Esophagus squamous epithelium (tissue), 5 donors: Measurements from ENCODE around the gene PPAN. TPM values are rescaled to one million over a fixed set of nuclear protein-coding genes. Genes with fewer than 3 reads are reported as not detected.

Experiments used
- DNase-seq: peaks from one replicate; lab custom pipeline; 2025; lab: John Stamatoyannopoulos, UW
- H3K27ac ChIP-seq, 4 donors: fragments of 200-600 bp; sonication (generic); one replicate each; pipeline ENCODE4 v1.5.1; 2016 to 2019; ENCODE audit warnings: mild to moderate bottlenecking in 1 of 4
- H3K27me3 ChIP-seq, 4 donors: fragments of 200-600 bp; sonication (generic); 1 replicate in 3 of 4; 2 replicates in 1 of 4; pipeline versions ENCODE4 v1.5.1 to v1.6.0; 2017 to 2021; ENCODE audit warnings: antibody characterized with exemption in 1 of 4
- H3K36me3 ChIP-seq, 3 donors: fragments of 200-600 bp; sonication (generic); one replicate each; pipeline ENCODE4 v1.5.1; 2016 to 2019
- H3K4me1 ChIP-seq, 3 donors: fragments of 200-600 bp; sonication (generic); one replicate each; pipeline ENCODE4 v1.5.1; 2017 to 2019
- H3K4me3 ChIP-seq, 4 donors: fragments of 200-600 bp; sonication (generic); 1 replicate in 3 of 4; 2 replicates in 1 of 4; pipeline ENCODE4 v1.5.1; 2016 to 2019; ENCODE audit warnings: mild to moderate bottlenecking in 2 of 4, moderate library complexity in 1 of 4
- H3K9me3 ChIP-seq, 3 donors: fragments of 200-600 bp; sonication (generic); one replicate each; pipeline ENCODE4 v1.5.1; 2016 to 2019
- POLR2A ChIP-seq, 4 donors: fragments of 450-650 bp; IDR thresholded peaks; one replicate each; pipeline ENCODE4 v1.6.1; 2017; ENCODE audit warnings: antibody characterized with exemption in 4 of 4, mild to moderate bottlenecking in 4 of 4, moderate library complexity in 3 of 4
- WGBS, 2 donors: methylation state at CpG; one replicate each; pipeline ENCODE4 v1.1.5; 2018; 5-methylcytosine and 5-hydroxymethylcytosine counted together
- intact Hi-C: fragments of 100-400 bp; cut with DNase I; formaldehyde crosslinking; loops from one replicate; pipeline ENCODE4 v1.15.0; 2022
- total RNA-seq, 4 donors: library from RNA; depleted of rRNA; stranded (reverse); fragments of >200 nt; gene quantifications; one replicate each; pipeline ENCODE4 v1.1.0, GENCODE V29; 2016
- TF ChIP-seq, protein P1 (sequence below), 6 experiments: fragments of 450-650 bp in 4 of 6; fragments of 200-600 bp in 2 of 6; sonication (generic) in 2 of 6; IDR thresholded peaks; one replicate each; pipeline ENCODE4 v1.5.1; 2016 to 2019; ENCODE audit warnings: antibody characterized with exemption in 6 of 6, mild to moderate bottlenecking in 4 of 6, moderate library complexity in 4 of 6
- donor health status: DM: yes; HTN: yes; CAD: no.

The PPAN gene
- total RNA-seq, 4 donors from 2014 or later, result 31.9 to 56.1 (median 39.6) TPM

DNA sequence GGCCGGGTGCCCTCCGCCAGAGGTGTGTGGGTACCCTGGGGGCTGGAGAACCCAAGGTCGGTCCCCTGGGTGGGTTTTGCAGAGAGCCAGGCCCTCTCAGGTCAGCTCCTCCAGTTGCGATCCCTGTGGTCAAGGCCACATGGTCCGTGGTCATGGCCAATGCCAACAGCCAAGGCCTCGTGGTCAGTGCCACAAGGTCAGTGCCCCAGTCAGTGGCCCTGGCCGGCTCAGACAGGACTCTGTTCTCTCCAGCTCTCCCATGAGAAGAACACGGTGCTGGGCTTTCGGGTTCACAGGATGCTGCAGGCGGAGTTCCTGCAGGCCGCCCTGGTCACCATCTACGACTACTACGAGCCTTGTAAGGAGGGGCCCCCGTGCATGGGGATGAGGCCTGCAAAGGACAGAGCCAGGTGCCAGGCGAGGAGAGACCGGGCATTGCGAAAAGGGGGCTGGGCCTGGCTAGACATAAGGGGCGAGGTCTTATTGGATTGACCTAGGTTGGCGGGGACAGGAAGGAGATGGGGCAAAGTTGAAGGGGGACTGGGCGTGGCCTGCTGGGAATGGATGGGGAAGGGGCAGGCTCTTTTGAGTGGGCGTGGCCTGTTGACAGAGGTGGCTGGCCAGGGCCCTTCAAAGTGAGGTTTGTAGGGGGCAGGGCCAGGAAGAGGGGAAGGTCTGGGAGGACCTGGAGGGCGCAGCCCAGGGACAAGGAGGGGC, 35.3 kb upstream of the PPAN start:
- no peak for DNase-seq
- WGBS, 2 donors, result 61 to 64% methylated on average over 5 to 12 of the region's 22 CpGs
- Histone ChIP-seq H3K4me3 (no peak overlapping the region), H3K4me1 (no peaks in the 10 kb centered on the region), H3K36me3 (no peaks in the 10 kb centered on the region), H3K9me3 (peaks cover 0 to 10% (median 0%) of the 10 kb centered on the region in 3 donors), H3K27ac (no peak overlapping the region), H3K27me3 (peaks cover 0 to 17% (median 0%) of the 10 kb centered on the region in 4 donors)
- intact Hi-C loops, result no loop called here
- TF ChIP-seq, protein P1, sequence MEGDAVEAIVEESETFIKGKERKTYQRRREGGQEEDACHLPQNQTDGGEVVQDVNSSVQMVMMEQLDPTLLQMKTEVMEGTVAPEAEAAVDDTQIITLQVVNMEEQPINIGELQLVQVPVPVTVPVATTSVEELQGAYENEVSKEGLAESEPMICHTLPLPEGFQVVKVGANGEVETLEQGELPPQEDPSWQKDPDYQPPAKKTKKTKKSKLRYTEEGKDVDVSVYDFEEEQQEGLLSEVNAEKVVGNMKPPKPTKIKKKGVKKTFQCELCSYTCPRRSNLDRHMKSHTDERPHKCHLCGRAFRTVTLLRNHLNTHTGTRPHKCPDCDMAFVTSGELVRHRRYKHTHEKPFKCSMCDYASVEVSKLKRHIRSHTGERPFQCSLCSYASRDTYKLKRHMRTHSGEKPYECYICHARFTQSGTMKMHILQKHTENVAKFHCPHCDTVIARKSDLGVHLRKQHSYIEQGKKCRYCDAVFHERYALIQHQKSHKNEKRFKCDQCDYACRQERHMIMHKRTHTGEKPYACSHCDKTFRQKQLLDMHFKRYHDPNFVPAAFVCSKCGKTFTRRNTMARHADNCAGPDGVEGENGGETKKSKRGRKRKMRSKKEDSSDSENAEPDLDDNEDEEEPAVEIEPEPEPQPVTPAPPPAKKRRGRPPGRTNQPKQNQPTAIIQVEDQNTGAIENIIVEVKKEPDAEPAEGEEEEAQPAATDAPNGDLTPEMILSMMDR (IDR thresholded peaks at IDR 0.05), result no peak
- no peak for TF ChIP-seq POLR2A (IDR thresholded peaks at IDR 0.05)

DNA sequence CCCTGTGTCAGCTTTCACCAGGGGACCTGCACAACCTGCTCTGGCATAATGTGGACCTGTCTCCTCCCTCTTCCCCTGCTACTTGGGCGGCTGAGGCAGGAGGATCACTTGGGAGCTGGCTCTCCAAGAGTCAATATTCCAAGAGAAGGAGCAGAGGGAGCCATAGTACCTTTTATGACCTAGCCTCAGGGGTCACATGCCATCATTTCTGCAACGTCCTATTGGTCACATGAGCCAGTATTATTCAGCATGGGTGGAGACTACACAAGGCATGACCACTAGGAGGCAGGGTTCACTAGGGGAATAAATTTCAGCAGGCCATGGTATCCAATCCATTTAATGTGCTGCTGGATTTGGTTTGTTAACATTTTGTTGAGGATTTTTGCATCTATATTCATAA, 32.0 kb upstream of the PPAN start:
- intact Hi-C loops, result no loop called here
- no peak for DNase-seq
- Histone ChIP-seq H3K4me3 (no peak overlapping the region), H3K36me3 (no peaks in the 10 kb centered on the region), H3K9me3 (peaks cover 0 to 10% (median 0%) of the 10 kb centered on the region in 3 donors), H3K27ac (no peak overlapping the region), H3K27me3 (peaks cover 0 to 14% (median 0%) of the 10 kb centered on the region in 4 donors), H3K4me1 (no peaks in the 10 kb centered on the region)
- no peak for TF ChIP-seq POLR2A (IDR thresholded peaks at IDR 0.05)
- TF ChIP-seq, protein P1 (IDR thresholded peaks at IDR 0.05), result peak in 5 of 6 experiments; percentile 6 to 60 (median 34)
- WGBS, 2 donors, result 33 to 52% methylated on average over 2 of the region's 2 CpGs

DNA sequence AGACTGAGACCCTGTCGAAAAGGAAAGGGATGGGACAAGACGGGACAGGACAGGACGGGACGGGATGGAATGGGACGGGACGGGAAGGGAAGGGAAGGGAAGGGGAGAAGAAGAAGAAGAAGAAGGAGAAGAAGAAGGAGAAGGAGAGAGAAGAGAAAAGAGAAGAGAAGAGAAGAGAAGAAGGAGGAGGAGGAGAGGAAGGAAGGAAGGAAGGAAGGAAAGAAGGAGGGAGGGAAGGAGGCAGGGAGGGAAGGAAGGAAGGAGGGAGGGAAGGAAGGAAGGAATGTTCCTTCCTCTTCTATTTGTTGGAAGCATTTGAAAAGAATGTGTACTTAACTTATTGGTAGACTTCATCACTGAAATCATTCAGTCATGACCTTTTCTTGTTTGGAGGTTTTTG, 29.6 kb upstream of the PPAN start:
- no peak for TF ChIP-seq POLR2A (IDR thresholded peaks at IDR 0.05)
- TF ChIP-seq, protein P1 (IDR thresholded peaks at IDR 0.05), result no peak
- H3K27ac ChIP-seq, result no peak overlapping the region
- peaks cover 0 to 6% (median 0%) of the 10 kb centered on the region in 4 donors for H3K27me3 ChIP-seq
- no peak for DNase-seq
- peaks cover 0 to 10% (median 0%) of the 10 kb centered on the region in 3 donors for H3K9me3 ChIP-seq
- H3K4me1 ChIP-seq, result peaks cover 0 to 6% (median 0%) of the 10 kb centered on the region in 3 donors
- H3K4me3 ChIP-seq, result no peak overlapping the region
- WGBS, 2 donors, result 60 to 79% methylated on average over 6 of the region's 6 CpGs
- no peaks in the 10 kb centered on the region for H3K36me3 ChIP-seq
- intact Hi-C loops, result no loop called here

DNA sequence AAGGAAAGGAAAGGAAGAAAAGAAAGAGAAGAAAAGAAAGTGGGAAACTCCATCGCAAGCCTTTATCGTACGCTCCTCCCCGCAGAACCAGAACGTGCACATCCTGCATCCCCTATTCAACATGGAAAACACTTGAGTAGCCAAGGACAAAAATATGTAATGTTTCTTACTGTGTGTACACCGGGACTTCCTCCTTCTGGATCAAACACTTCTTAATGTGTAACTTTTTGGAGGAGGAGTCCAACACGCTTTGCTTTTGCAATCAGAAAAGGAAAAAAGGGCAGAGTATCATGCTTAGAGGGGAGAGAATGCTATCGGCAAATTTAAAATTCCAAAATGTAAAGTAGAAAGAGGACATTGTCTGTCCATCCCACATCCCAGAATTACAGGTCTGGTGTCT, 27.8 kb upstream of the PPAN start:
- peaks cover 0 to 6% (median 0%) of the 10 kb centered on the region in 3 donors for H3K4me1 ChIP-seq
- H3K9me3 ChIP-seq, result peaks cover 0 to 10% (median 0%) of the 10 kb centered on the region in 3 donors
- H3K27me3 ChIP-seq, result peaks cover 0 to 6% (median 0%) of the 10 kb centered on the region in 4 donors
- no peak overlapping the region for H3K27ac ChIP-seq
- WGBS, 2 donors, result 57 to 69% methylated on average over 8 of the region's 8 CpGs
- intact Hi-C loops, result no loop called here
- DNase-seq, result no peak
- H3K4me3 ChIP-seq, result no peak overlapping the region
- TF ChIP-seq, protein P1 (IDR thresholded peaks at IDR 0.05), result no peak
- H3K36me3 ChIP-seq, result no peaks in the 10 kb centered on the region

DNA sequence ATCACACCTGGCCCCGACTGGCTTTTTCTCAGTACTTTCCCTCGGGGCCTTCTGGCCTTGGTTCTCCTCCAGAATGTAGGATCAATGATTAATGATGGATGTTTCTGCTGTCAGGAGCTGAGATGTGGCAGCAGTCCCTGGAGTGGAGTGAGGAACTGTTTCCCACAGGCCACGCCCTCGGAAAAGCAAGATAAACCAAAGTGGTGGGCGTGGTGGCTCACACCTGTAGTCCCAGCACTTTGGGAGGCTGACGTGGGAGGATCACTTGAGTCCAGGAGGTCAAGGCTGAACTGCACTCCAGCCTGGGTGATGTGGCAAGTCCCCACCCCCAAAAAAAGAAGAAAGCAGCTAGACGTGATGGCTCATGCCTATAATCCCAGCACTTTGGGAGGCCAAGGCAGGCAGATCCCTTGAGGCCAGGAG, 27.1 kb upstream of the PPAN start:
- no peak overlapping the region for H3K4me3 ChIP-seq
- H3K27me3 ChIP-seq, result peaks cover 0 to 6% (median 0%) of the 10 kb centered on the region in 4 donors
- peaks cover 0 to 3% (median 0%) of the 10 kb centered on the region in 3 donors for H3K9me3 ChIP-seq
- no peak overlapping the region for H3K27ac ChIP-seq
- WGBS, 2 donors, result 26 to 27% methylated on average over 4 to 7 of the region's 7 CpGs
- intact Hi-C loops, result no loop called here
- peaks cover 0 to 6% (median 0%) of the 10 kb centered on the region in 3 donors for H3K4me1 ChIP-seq
- DNase-seq, result no peak
- no peaks in the 10 kb centered on the region for H3K36me3 ChIP-seq
- TF ChIP-seq POLR2A (IDR thresholded peaks at IDR 0.05), result no peak
- TF ChIP-seq, protein P1 (IDR thresholded peaks at IDR 0.05), result no peak
